Gastroesophageal sphincter (tissue), 3 donors: ENCODE results near the gene CISD3.

ENCODE experiments used
- CTCF ChIP-seq, 4 experiments: fragments of 200-600 bp in 2 of 4; fragments of 450-650 bp in 2 of 4; sonication (generic) in 1 of 4; IDR thresholded peaks; one replicate each; pipeline ENCODE4 v1.5.1; 2017 to 2019; ENCODE audit warnings: antibody characterized with exemption in 4 of 4, mild to moderate bottlenecking in 2 of 4, moderate library complexity in 2 of 4
- POLR2A ChIP-seq, 2 donors: fragments of 450-650 bp; IDR thresholded peaks; one replicate each; pipeline ENCODE4 v1.6.1; 2017; ENCODE audit warnings: antibody characterized with exemption in 2 of 2, mild to moderate bottlenecking in 2 of 2, moderate library complexity in 1 of 2
- POLR2AphosphoS5 ChIP-seq: sonication (generic); formaldehyde crosslinking; IDR thresholded peaks from one replicate; pipeline ENCODE4 v1.6.1; 2017; ENCODE audit warnings: antibody characterized with exemption

DNA sequence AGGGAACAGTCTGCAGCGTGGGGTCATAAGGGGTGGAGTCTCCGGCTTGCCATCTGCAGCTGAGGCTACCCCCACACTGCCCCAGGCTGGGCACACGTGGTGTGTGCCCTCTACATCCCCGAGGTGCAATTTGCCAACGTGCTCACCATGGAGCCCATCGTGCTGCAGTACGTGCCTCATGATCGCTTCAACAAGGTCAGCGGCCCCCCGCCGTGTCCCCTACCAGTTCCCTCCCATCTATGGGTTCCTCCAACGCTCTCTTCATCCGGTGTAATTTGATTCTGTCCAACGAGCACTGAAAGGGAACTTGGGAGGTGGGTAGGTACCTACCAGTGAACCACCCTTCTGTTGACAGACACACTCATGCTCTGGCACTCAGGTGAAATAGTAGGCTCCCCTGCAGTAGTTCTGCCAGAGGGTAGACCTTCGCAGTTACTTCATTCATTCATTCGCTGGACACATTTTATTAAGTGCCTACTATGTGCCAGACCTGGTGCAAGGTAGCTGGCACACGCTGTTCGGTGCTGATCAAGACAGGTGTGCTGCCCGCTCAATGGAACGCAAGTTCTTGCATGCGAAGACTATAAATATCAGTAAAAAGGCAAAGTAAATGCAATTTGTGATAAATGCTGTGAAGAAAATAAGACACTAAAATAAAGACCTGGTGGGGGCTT, 22.3 kb upstream of the CISD3 start:
- TF ChIP-seq CTCF (IDR thresholded peaks at IDR 0.05) (no peak), POLR2AphosphoS5 (no peak), POLR2A (IDR thresholded peaks at IDR 0.05) (no peak)
